ES-I3 (cell line): ENCODE measurements around the gene EBF3.
A peak's percentile ranks its signal among the peaks of the same experiment; 100 is the strongest.

ENCODE experiments used
- H3K36me3 ChIP-seq: 2 replicates; pipeline ENCODE4 v1.6.1; 2013; ENCODE audit warnings: mild to moderate bottlenecking, low read length, control low read depth, moderate library complexity; ENCODE audit not compliant: insufficient read depth
- H3K4me1 ChIP-seq: 2 replicates; pipeline ENCODE4 v1.6.1; 2013; ENCODE audit warnings: mild to moderate bottlenecking, control low read depth, low read length; ENCODE audit not compliant: insufficient read depth
- H3K9ac ChIP-seq: 2 replicates; pipeline ENCODE4 v1.6.1; 2013; ENCODE audit warnings: low read depth, mild to moderate bottlenecking, low read length, moderate library complexity
- H3K9me3 ChIP-seq: 2 replicates; pipeline ENCODE4 v1.6.1; 2013; ENCODE audit warnings: mild to moderate bottlenecking, low read length, moderate library complexity; ENCODE audit not compliant: control insufficient read depth, insufficient read depth

Gene EBF3

GRCh38 chr10:129958148-129958628 is 5.9 kb downstream of the EBF3 start:
- Histone ChIP-seq H3K36me3 (no peaks in the 10 kb centered on the region), H3K9ac (no peak overlapping the region; the same call in 1 of the 2 replicates), H3K9me3 (no peaks in the 10 kb centered on the region), H3K4me1 (peaks cover 30% of the 10 kb centered on the region)

GRCh38 chr10:129956876-129957673 is 7.0 kb downstream of the EBF3 start:
- H3K36me3 ChIP-seq, result no peaks in the 10 kb centered on the region
- H3K9me3 ChIP-seq, result no peaks in the 10 kb centered on the region
- peaks cover 35% of the 10 kb centered on the region for H3K4me1 ChIP-seq
- H3K9ac ChIP-seq, result no peak overlapping the region

GRCh38 chr10:129956286-129956670 is 7.8 kb downstream of the EBF3 start:
- Histone ChIP-seq H3K36me3 (no peaks in the 10 kb centered on the region), H3K9ac (no peak overlapping the region), H3K4me1 (peaks cover 30% of the 10 kb centered on the region), H3K9me3 (no peaks in the 10 kb centered on the region)

- peaks cover 30% of the 10 kb centered on the region for H3K4me1 ChIP-seq
- no peak overlapping the region for H3K9ac ChIP-seq
- H3K9me3 ChIP-seq, result no peaks in the 10 kb centered on the region
- H3K36me3 ChIP-seq, result no peaks in the 10 kb centered on the region
Measured at GRCh38 chr10:129955601-129956285, 8.3 kb downstream of the EBF3 start.

GRCh38 chr10:129954492-129955315 is 9.4 kb downstream of the EBF3 start:
- H3K9me3 ChIP-seq, result no peaks in the 10 kb centered on the region
- no peak overlapping the region for H3K9ac ChIP-seq
- peaks cover 31% of the 10 kb centered on the region for H3K4me1 ChIP-seq
- no peaks in the 10 kb centered on the region for H3K36me3 ChIP-seq

- Histone ChIP-seq H3K36me3 (no peaks in the 10 kb centered on the region), H3K4me1 (peaks cover 35% of the 10 kb centered on the region), H3K9me3 (no peaks in the 10 kb centered on the region), H3K9ac (no peak overlapping the region)
Measured at GRCh38 chr10:129953119-129954051, 10.7 kb downstream of the EBF3 start.

- H3K36me3 ChIP-seq, result no peaks in the 10 kb centered on the region
- peaks cover 31% of the 10 kb centered on the region for H3K4me1 ChIP-seq
- no peaks in the 10 kb centered on the region for H3K9me3 ChIP-seq
- H3K9ac ChIP-seq, result no peak overlapping the region
Measured at GRCh38 chr10:129952378-129953118, 11.5 kb downstream of the EBF3 start.

- H3K9ac ChIP-seq, result no peak overlapping the region
- H3K9me3 ChIP-seq, result no peaks in the 10 kb centered on the region
- H3K36me3 ChIP-seq, result no peaks in the 10 kb centered on the region
- H3K4me1 ChIP-seq, result peaks cover 25% of the 10 kb centered on the region
Measured at GRCh38 chr10:129951970-129952265, 12.2 kb downstream of the EBF3 start.

- Histone ChIP-seq H3K36me3 (no peaks in the 10 kb centered on the region), H3K9me3 (no peaks in the 10 kb centered on the region), H3K9ac (no peak overlapping the region), H3K4me1 (peaks cover 19% of the 10 kb centered on the region)
Measured at GRCh38 chr10:129951101-129951969, 12.7 kb downstream of the EBF3 start.

GRCh38 chr10:129950676-129951075 is 13.4 kb downstream of the EBF3 start:
- Histone ChIP-seq H3K9ac (no peak overlapping the region), H3K4me1 (peaks cover 14% of the 10 kb centered on the region; the same call in 1 of the 2 replicates), H3K36me3 (no peaks in the 10 kb centered on the region), H3K9me3 (no peaks in the 10 kb centered on the region)

- Histone ChIP-seq H3K9ac (peak overlapping the region; percentile 45), H3K36me3 (no peaks in the 10 kb centered on the region), H3K9me3 (no peaks in the 10 kb centered on the region), H3K4me1 (peaks cover 14% of the 10 kb centered on the region; the same call in 1 of the 2 replicates)
Measured at GRCh38 chr10:129949891-129950291, 14.2 kb downstream of the EBF3 start.

- Histone ChIP-seq H3K9me3 (no peaks in the 10 kb centered on the region), H3K4me1 (peaks cover 14% of the 10 kb centered on the region; the same call in 1 of the 2 replicates), H3K9ac (no peak overlapping the region), H3K36me3 (no peaks in the 10 kb centered on the region)
Measured at GRCh38 chr10:129949411-129949810, 14.7 kb downstream of the EBF3 start.
